ENCODE data around the gene OLFML2A.

The OLFML2A gene

DNA sequence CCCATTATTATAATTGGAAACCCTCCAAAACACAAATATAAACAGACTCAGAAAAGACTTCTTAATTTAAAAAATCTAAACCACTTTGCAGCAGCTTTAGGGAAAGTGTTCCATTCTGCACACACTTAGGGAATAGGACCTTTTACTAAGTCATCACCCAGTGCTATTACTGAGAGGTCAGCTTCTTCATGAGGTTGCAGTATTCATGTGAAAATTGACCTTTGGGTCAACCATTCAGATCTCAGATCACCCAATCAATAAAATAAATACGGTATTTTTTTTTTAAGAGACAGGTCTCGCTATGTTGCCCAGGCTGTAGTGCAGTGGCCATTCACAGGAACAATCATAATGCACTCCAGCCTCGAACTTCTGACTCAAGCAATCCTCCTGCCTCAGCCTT, 27.6 kb upstream of the OLFML2A start:
- H2BK12ac ChIP-seq (ENCODE audit: low read length in 2 of 2) = no peak overlapping the region
- no peak overlapping the region for H3K4me3 ChIP-seq (ENCODE audit: insufficient read depth in 1 of 2, low read depth in 1 of 2, low read length in 2 of 2)
- no peaks in the 10 kb centered on the region for H3K27me3 ChIP-seq (ENCODE audit: control insufficient read depth in 1 of 2, insufficient read depth in 1 of 2, low read length in 2 of 2)
- no peak overlapping the region for H3K14ac ChIP-seq (ENCODE audit: low read length in 2 of 2)
- H2BK15ac ChIP-seq (ENCODE audit: low read depth, poor library complexity, severe bottlenecking) = no peak overlapping the region
- H3K79me1 ChIP-seq (replicated peaks; ENCODE audit: low read length, poor library complexity, severe bottlenecking) = peaks cover 18% of the 10 kb centered on the region
- no peak overlapping the region for H3K4me2 ChIP-seq (ENCODE audit: low read length, poor library complexity, severe bottlenecking)
- no peak overlapping the region for H4K8ac ChIP-seq (ENCODE audit: low read length)
- H2AK5ac ChIP-seq (ENCODE audit: low read length, severe bottlenecking) = no peak overlapping the region
- H3K36me3 ChIP-seq (ENCODE audit: control insufficient read depth in 1 of 2, insufficient read depth in 2 of 2, low read depth in 1 of 2, low read length in 2 of 2) = no peaks in the 10 kb centered on the region
- H3K18ac ChIP-seq (ENCODE audit: low read depth in 1 of 2, low read length in 2 of 2) = no peak overlapping the region
- H2BK5ac ChIP-seq (ENCODE audit: low read depth, low read length, poor library complexity, severe bottlenecking) = no peak overlapping the region
- H2AFZ ChIP-seq (ENCODE audit: low read depth, low read length) = no peak overlapping the region
- H3K4me1 ChIP-seq (ENCODE audit: control insufficient read depth, insufficient read depth, low read depth, low read length) = no peaks in the 10 kb centered on the region
- H3K4ac ChIP-seq (ENCODE audit: low read depth in 1 of 2, low read length in 2 of 2) = no peak overlapping the region
- 96% methylated on average over 3 of the region's 3 CpGs for WGBS
- H2BK120ac ChIP-seq (ENCODE audit: low read depth, low read length) = no peak overlapping the region
- H3K9ac ChIP-seq (ENCODE audit: low read length) = no peak overlapping the region
- no peaks in the 10 kb centered on the region for H3K9me3 ChIP-seq (ENCODE audit: control insufficient read depth, low read length)
- no peak for DNase-seq
- no peak overlapping the region for H4K91ac ChIP-seq (ENCODE audit: low read length)
- no peak overlapping the region for H3K23ac ChIP-seq (ENCODE audit: low read length in 2 of 2)
- H3K27ac ChIP-seq (ENCODE audit: low read length, poor library complexity, severe bottlenecking) = no peak overlapping the region

DNA sequence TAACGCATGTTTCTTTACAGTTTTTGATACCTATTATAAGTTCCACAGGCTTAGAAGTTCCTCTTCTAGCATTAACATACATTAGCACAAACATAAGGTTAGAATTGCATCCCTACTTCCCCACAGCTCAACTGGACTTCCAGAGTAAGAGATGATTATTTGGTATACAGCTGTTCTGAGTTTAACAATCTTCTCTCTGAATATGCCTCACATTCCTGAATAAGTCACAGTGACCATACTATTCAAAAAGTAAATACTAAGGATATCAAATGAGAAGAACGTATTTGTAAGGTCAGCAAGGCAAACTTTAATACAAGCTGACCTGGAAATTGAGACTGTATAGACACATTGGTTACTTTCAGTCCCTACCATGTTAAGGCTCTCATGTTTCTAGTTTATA, 27.2 kb upstream of the OLFML2A start:
- H2BK12ac ChIP-seq (ENCODE audit: low read length in 2 of 2) = no peak overlapping the region
- H4K91ac ChIP-seq (ENCODE audit: low read length) = no peak overlapping the region
- no peak overlapping the region for H2BK120ac ChIP-seq (ENCODE audit: low read depth, low read length)
- no peak overlapping the region for H3K27ac ChIP-seq (ENCODE audit: low read length, poor library complexity, severe bottlenecking)
- H3K27me3 ChIP-seq (ENCODE audit: control insufficient read depth in 1 of 2, insufficient read depth in 1 of 2, low read length in 2 of 2) = no peaks in the 10 kb centered on the region
- H3K4ac ChIP-seq (ENCODE audit: low read depth in 1 of 2, low read length in 2 of 2) = no peak overlapping the region
- H2AFZ ChIP-seq (ENCODE audit: low read depth, low read length) = no peak overlapping the region
- no peak overlapping the region for H4K8ac ChIP-seq (ENCODE audit: low read length)
- H3K23ac ChIP-seq (ENCODE audit: low read length in 2 of 2) = no peak overlapping the region
- no peaks in the 10 kb centered on the region for H3K36me3 ChIP-seq (ENCODE audit: control insufficient read depth in 1 of 2, insufficient read depth in 2 of 2, low read depth in 1 of 2, low read length in 2 of 2)
- H3K9me3 ChIP-seq (ENCODE audit: control insufficient read depth, low read length) = no peaks in the 10 kb centered on the region
- no peak overlapping the region for H3K14ac ChIP-seq (ENCODE audit: low read length in 2 of 2)
- no peak overlapping the region for H2AK5ac ChIP-seq (ENCODE audit: low read length, severe bottlenecking)
- H2BK15ac ChIP-seq (ENCODE audit: low read depth, poor library complexity, severe bottlenecking) = no peak overlapping the region
- H3K79me1 ChIP-seq (replicated peaks; ENCODE audit: low read length, poor library complexity, severe bottlenecking) = peaks cover 16% of the 10 kb centered on the region
- DNase-seq = no peak
- no peak overlapping the region for H3K18ac ChIP-seq (ENCODE audit: low read depth in 1 of 2, low read length in 2 of 2)
- H3K4me1 ChIP-seq (ENCODE audit: control insufficient read depth, insufficient read depth, low read depth, low read length) = no peaks in the 10 kb centered on the region
- H3K9ac ChIP-seq (ENCODE audit: low read length) = no peak overlapping the region
- H3K4me3 ChIP-seq (ENCODE audit: insufficient read depth in 1 of 2, low read depth in 1 of 2, low read length in 2 of 2) = no peak overlapping the region
- WGBS = 88% methylated on average over 2 of the region's 2 CpGs
- H2BK5ac ChIP-seq (ENCODE audit: low read depth, low read length, poor library complexity, severe bottlenecking) = no peak overlapping the region
- H3K4me2 ChIP-seq (ENCODE audit: low read length, poor library complexity, severe bottlenecking) = no peak overlapping the region

DNA sequence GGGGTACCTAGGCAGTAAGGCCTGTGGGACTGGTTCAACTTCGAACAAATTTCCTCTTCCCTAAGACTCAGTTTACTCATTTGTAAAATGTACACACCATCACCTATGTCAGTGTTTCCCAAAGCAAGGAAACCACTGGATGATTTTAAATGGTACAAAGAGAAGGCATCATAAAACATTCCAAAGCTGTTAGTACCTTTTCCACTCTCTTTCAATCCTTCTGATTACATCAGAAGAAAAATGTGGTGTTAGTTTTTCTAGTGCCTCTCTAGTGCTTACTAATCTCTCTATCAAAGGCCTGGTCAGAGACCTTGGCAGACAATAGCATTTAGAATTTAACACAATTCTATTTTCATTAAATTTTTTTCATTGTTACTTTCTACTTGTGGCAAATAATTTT, 24.0 kb upstream of the OLFML2A start:
- Histone ChIP-seq H2BK15ac (ENCODE audit: low read depth, poor library complexity, severe bottlenecking) (no peak overlapping the region), H3K4me3 (ENCODE audit: insufficient read depth in 1 of 2, low read depth in 1 of 2, low read length in 2 of 2) (no peak overlapping the region), H3K4me1 (ENCODE audit: control insufficient read depth, insufficient read depth, low read depth, low read length) (no peaks in the 10 kb centered on the region), H2AFZ (ENCODE audit: low read depth, low read length) (no peak overlapping the region), H2BK5ac (ENCODE audit: low read depth, low read length, poor library complexity, severe bottlenecking) (no peak overlapping the region), H3K4me2 (ENCODE audit: low read length, poor library complexity, severe bottlenecking) (no peak overlapping the region), H3K9ac (ENCODE audit: low read length) (no peak overlapping the region), H2BK12ac (ENCODE audit: low read length in 2 of 2) (no peak overlapping the region), H3K9me3 (ENCODE audit: control insufficient read depth, low read length) (no peaks in the 10 kb centered on the region), H3K36me3 (ENCODE audit: control insufficient read depth in 1 of 2, insufficient read depth in 2 of 2, low read depth in 1 of 2, low read length in 2 of 2) (no peaks in the 10 kb centered on the region), H3K27ac (ENCODE audit: low read length, poor library complexity, severe bottlenecking) (peak overlapping the region; percentile 24), H3K27me3 (ENCODE audit: control insufficient read depth in 1 of 2, insufficient read depth in 1 of 2, low read length in 2 of 2) (peaks cover 0 to 27% of the 10 kb centered on the region in 2 experiments), H3K79me1 (replicated peaks; ENCODE audit: low read length, poor library complexity, severe bottlenecking) (peaks cover 12% of the 10 kb centered on the region), H2BK120ac (ENCODE audit: low read depth, low read length) (no peak overlapping the region), H3K4ac (ENCODE audit: low read depth in 1 of 2, low read length in 2 of 2) (no peak overlapping the region), H3K14ac (ENCODE audit: low read length in 2 of 2) (no peak overlapping the region), H4K91ac (ENCODE audit: low read length) (no peak overlapping the region), H2AK5ac (ENCODE audit: low read length, severe bottlenecking) (no peak overlapping the region), H4K8ac (ENCODE audit: low read length) (no peak overlapping the region), H3K18ac (ENCODE audit: low read depth in 1 of 2, low read length in 2 of 2) (no peak overlapping the region), H3K23ac (ENCODE audit: low read length in 2 of 2) (no peak overlapping the region)
- no peak for DNase-seq
- no CpG with 5 or more reads among the region's 1 CpG for WGBS

DNA sequence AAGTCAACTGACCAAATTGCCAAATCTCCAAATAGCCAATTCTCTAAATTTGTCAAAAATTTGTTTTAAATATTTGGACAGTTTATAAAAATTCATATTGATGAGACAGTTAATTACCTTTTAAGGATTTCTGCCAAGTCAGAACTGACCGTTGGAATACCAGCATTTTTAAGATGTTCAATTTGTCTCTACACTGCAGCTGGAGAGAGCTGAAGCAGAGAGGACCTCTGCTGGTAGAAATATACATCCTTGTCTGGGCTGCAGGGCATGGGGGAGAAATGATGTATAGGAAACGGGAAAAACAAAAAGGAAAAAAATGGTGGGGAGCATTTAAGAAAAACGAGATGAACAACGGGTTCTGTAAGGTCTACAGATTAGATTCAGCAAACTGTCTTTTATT, 22.6 kb upstream of the OLFML2A start:
- Histone ChIP-seq H2BK12ac (ENCODE audit: low read length in 2 of 2) (no peak overlapping the region), H3K18ac (ENCODE audit: low read depth in 1 of 2, low read length in 2 of 2) (no peak overlapping the region), H3K36me3 (ENCODE audit: control insufficient read depth in 1 of 2, insufficient read depth in 2 of 2, low read depth in 1 of 2, low read length in 2 of 2) (no peaks in the 10 kb centered on the region), H3K14ac (ENCODE audit: low read length in 2 of 2) (no peak overlapping the region), H4K8ac (ENCODE audit: low read length) (no peak overlapping the region), H3K27ac (ENCODE audit: low read length, poor library complexity, severe bottlenecking) (no peak overlapping the region), H2BK120ac (ENCODE audit: low read depth, low read length) (no peak overlapping the region), H3K4me3 (ENCODE audit: insufficient read depth in 1 of 2, low read depth in 1 of 2, low read length in 2 of 2) (no peak overlapping the region), H3K9me3 (ENCODE audit: control insufficient read depth, low read length) (no peaks in the 10 kb centered on the region), H3K23ac (ENCODE audit: low read length in 2 of 2) (no peak overlapping the region), H3K9ac (ENCODE audit: low read length) (no peak overlapping the region), H3K79me1 (replicated peaks; ENCODE audit: low read length, poor library complexity, severe bottlenecking) (peaks cover 16% of the 10 kb centered on the region), H3K4ac (ENCODE audit: low read depth in 1 of 2, low read length in 2 of 2) (no peak overlapping the region), H2AFZ (ENCODE audit: low read depth, low read length) (no peak overlapping the region), H2BK15ac (ENCODE audit: low read depth, poor library complexity, severe bottlenecking) (no peak overlapping the region), H2BK5ac (ENCODE audit: low read depth, low read length, poor library complexity, severe bottlenecking) (no peak overlapping the region), H3K4me1 (ENCODE audit: control insufficient read depth, insufficient read depth, low read depth, low read length) (no peaks in the 10 kb centered on the region), H2AK5ac (ENCODE audit: low read length, severe bottlenecking) (no peak overlapping the region), H3K4me2 (ENCODE audit: low read length, poor library complexity, severe bottlenecking) (no peak overlapping the region), H4K91ac (ENCODE audit: low read length) (no peak overlapping the region), H3K27me3 (ENCODE audit: control insufficient read depth in 1 of 2, insufficient read depth in 1 of 2, low read length in 2 of 2) (peaks cover 0 to 35% of the 10 kb centered on the region in 2 experiments)
- WGBS = 29% methylated on average over 4 of the region's 4 CpGs
- peak; percentile 36 for DNase-seq
